ENCODE data around the gene GSTA4.

DNA sequence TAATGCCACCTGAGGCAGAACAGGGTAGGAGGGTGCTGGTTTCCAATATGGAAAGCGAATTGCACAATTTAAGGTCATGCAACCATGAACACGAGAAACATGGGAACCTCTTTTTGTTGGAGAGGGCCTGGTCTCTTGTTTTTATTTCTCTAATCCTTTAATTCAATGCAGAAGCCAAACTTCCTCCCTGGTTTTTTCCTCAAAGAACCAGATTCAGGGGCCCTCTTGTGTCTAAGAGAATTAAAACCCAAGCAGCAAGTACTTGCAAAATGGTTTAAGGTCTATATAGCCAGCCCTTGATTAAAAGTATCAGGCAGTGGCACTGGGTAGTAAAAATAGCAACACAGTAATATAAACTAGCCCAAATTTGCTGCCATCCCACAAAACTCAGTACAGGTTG is 19.5 kb downstream of the GSTA4 start:
- TF ChIP-seq POLR2AphosphoS5 (IDR thresholded peaks at IDR 0.05; ENCODE audit: low read depth) (no peak), EZH2phosphoT487 (IDR thresholded peaks at IDR 0.05; ENCODE audit: unreplicated experiment) (no peak)
- TF ChIP-seq, protein P1, sequence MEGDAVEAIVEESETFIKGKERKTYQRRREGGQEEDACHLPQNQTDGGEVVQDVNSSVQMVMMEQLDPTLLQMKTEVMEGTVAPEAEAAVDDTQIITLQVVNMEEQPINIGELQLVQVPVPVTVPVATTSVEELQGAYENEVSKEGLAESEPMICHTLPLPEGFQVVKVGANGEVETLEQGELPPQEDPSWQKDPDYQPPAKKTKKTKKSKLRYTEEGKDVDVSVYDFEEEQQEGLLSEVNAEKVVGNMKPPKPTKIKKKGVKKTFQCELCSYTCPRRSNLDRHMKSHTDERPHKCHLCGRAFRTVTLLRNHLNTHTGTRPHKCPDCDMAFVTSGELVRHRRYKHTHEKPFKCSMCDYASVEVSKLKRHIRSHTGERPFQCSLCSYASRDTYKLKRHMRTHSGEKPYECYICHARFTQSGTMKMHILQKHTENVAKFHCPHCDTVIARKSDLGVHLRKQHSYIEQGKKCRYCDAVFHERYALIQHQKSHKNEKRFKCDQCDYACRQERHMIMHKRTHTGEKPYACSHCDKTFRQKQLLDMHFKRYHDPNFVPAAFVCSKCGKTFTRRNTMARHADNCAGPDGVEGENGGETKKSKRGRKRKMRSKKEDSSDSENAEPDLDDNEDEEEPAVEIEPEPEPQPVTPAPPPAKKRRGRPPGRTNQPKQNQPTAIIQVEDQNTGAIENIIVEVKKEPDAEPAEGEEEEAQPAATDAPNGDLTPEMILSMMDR (conservative IDR thresholded peaks at IDR 0.05; ENCODE audit: low read depth in 2 of 2) = 0 out of 4 replicates have a peak, but pooled peaks of 1 of the 2 experiments have one; percentile 18
